Glomerular visceral epithelial cell (primary cell): ENCODE measurements around the gene CD99.
"Not testable (repeated sequence)": the region's sequence is repeated elsewhere in the genome, so short reads cannot be mapped to it uniquely, and the experiment has no call there.

Source experiments
- DNase-seq: peaks from one replicate; pipeline ENCODE4 v3.0.0-alpha.2; 2016; ENCODE audit errors: extremely low spot score

The CD99 gene

GRCh38 chrX:2675657-2676200, 15.4 kb upstream of the CD99 start:
- DNase-seq, result not testable (repeated sequence)

DNA sequence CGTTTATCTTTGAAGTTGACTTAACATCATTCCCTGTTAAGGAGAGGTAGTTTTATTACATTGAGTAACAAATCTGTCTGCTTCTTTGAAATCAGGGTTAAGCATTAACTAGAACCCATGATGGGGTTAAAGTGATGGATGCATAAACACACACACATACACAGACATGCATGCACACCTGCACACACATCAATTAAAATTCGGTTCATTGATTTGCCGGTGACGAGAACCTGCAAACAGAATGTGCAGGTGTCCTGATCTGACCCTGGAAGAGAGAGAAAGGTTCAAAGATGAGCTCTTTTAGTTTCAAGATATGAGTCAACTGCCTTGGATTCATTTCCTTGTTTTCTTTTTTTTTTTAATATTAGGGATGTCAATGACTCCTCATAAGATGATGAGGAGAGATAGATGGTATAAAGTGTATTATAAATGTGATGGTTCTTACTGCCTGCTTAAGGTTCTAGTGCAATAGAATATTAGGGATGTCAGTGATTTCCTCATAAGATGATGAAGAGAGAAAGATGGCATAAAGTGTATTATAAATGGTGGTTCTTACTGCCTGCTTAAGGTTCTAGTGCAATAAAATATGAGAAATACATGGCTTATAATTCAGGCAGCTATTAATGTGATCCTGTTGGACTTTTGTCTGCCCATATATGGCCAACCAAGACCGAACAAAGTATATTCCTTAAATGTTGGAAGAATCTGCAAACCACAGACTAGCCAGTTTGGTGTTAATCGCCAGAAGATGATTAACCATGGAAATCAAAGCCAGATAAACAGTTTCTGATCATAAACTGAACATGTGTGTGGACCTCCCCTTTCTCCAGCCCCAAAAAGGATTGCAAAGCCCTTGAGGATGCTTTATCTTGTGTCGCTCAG, 14.1 kb upstream of the CD99 start:
- DNase-seq, result peak; percentile 66

DNA sequence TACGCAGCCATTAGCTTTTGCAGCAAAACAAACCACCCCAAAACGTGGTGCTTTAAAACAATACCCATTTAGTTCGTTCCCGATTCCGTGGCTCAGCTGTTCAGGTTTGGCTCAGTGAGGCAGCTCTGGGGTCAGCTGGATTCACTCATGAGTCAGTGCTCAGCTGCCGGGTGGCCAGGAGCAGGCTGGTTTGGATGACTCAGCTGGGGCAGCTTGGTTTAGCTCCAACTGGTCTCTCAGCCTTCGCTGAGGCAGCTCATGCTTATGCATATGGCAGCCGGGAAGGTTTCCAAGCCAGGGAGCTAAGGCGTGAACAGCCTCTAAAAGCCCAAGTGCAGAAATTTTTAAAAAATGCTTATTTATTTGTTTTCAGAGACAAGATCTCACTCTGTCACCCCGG, 13.3 kb upstream of the CD99 start:
- peak; percentile 93 for DNase-seq

GRCh38 chrX:2678583-2678982, 12.5 kb upstream of the CD99 start:
- DNase-seq, result no peak

DNA sequence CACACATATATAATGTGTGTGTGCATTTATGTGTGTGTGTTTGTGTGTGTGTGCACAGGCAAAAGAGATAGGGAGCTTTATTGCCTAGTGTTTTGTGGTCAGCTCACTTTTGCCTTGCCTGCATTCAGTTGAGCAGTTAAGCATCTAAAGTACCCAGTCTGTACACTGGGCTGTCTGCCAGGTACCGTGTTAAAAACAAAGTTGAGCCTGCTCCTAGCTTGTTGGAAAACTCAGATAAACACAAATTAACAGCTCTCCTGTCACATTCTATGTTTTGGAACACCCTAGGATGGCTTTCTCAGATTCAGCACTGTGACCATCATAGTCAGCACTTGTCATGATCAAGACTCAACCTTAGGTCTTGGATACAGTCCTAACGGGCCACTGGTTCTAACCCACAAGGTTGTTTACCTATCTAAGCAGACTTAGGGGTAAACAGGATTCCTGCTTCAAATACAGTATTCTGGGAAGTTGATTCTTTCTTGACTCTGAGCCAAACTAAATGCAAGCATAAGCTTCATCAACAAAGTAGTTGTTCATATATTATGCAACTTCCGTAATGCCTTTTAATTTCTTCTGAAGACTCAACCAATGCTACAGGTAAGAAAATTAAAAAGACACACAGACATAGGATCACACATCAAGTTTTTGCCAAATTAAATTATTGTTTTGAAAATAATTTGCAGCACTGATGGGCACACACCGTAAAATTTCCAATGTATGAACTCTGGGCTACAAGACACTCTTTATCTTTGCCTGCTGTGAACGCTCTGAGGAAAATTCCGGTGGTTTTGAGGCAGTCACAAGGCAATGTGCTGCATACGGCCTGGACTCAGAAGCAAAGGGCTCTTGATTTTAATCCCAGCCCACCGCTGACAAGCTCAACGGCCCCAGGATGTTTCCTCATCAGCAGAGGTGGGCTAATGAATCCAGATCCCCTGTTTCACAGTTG, 11.3 kb upstream of the CD99 start:
- DNase-seq, result no peak

- DNase-seq, result no peak
These were observed 10.4 kb upstream of the CD99 start for GRCh38 chrX:2680486-2681348.

DNA sequence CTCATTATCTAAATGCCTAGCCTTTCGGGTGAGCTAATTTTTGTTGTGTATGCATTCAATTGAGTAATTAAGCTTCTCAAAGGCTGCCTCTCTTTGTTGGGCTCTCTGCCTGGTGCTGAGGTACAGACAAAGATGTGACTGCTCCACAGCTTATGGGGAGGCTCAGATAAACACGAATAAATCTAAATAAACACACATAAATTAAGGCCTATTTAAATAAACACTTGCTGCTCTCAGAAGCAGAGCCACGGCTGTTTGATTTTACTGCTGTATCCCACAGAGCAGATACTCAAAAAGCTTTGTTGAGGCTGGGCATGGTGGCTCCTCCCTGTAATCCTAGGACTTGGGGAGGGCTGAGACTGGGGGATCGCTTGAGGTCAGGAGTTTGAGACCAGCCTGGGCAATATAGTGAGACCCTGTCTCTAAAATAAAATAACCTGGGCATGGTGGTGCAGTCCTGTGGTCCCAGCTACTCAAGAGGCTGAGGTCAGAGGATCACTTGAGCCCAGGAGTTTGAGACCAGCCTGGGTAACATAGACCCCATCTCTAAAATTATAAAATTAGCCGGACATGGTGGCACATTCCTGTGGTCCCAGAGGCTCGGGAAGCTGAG, 8.4 kb upstream of the CD99 start:
- DNase-seq, result no peak

DNA sequence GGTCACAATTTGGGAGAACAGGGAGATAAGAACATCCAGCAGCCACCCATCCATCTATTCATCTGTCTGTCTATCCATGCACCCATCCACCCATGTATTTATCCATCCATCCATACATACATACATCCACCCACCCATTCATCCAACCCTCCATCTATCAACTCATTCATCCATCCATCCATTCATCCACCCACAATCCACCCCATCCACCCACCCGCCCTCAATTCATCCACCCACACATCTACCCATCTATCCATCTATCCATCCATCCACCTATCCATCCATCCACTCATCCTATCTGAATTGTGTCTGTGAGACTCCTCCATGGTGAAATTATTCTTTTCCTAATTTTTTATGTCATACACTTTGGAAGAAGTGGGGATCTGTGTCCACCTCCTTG, 6.8 kb upstream of the CD99 start:
- no peak for DNase-seq

DNA sequence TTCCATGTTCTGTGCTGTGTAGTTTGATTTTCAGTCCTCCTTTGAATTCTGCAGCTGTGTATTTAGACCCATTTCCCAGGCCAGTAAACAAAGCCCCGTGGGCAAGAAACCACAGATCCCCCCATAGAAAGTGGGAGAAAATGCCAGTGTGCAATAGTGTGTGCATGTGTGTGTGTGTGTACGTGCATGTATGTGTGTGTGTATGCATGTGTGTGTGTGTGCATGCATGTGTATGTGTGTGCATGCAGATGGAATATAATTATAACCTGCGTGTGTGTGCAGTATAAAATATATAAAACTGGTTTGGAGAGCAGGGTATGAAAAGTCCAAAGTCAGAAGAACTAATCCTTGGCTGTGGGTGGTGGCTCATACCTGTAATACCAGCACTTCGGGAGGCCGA, 5.2 kb upstream of the CD99 start:
- DNase-seq, result no peak

GRCh38 chrX:2689773-2690666, 1.1 kb upstream of the CD99 start:
- DNase-seq, result no peak

- peak; percentile 44 for DNase-seq
These were observed 587 bp downstream of the CD99 start for GRCh38 chrX:2691543-2692220.

DNA sequence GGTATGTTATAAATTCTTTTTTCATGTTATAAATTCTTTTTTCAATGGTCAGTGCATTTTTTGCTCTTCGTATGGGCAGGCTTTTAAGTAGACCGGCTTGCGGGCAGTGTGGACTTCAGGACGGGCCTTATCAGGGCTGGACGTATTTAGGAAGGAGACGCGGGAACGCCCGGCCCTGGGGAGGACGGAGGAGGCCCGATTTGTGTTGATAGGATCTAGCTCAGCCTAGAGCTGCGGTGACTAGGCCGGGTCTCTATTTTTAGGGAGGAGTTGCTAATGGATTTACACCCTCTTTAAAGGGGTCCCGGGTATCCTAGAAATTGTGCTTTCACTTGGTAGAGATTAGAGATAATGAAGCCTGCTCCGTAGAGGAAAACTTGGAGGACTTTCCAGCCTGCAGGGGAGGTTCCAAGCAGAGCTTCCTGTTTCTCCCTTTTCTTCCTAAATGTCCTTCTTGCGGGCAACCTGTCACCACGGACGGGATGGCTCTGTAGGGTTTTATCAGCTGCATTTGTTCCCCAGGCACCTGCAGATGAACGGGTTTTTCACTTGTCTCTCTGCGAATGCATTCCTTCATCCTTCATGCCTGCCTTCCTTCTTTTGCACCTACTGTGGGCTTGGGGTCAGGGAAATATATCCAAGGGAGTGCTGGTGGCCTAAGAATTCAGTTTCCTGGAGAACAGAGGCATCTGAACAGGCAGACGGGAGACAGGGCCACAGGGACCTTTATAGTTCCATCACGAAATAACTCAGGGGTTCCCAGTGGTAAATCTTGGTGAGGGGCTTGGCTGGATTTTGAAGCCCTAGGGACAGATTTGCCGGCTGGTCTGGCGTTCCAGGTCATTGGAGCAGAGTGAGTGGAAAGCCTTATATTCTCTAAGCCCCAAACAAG, 1.4 kb downstream of the CD99 start:
- no peak for DNase-seq

GRCh38 chrX:2693113-2694002, 2.3 kb downstream of the CD99 start:
- DNase-seq, result no peak

DNA sequence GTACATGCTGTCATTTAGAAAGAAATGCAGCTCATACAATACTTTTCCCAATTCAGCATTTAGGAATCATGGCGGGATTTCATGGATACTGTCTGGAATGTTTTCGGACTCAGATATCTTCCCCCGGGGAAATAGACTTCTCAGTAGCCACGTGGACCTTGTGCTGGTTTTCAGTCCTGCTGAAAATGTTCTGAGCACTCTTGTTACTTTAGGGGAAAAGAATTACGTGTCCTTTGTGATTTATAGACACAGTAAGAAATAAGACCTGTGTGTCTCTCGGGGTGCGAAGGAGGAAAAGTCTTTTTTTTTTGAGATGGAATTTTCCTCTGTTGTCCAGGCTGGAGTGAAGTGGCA, 3.8 kb downstream of the CD99 start:
- DNase-seq, result no peak

DNA sequence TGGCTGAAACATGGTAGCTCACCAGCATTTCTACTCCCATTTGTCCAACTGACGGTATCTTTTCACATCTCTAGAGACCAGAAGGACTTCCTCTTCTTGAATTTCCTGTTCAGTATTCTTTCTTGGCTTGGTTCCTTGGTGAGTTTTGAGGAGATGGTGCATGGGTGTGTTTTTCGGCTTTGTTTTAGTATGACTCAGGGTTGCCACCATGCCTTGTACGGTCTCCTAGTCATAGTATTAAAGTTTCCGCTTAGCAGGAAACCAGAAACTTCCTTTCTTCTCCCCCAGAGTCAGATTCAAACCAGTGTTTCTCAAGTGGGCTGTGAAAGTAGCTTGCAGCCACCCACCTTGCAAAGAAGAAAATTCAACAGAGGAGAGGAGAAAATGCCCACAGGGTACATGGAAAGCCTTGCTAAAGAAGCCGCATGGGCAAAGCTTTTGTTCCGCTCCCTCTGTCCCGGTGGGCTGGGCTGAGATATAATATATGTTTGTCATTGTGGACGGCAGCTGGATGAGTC, 5.7 kb downstream of the CD99 start:
- DNase-seq, result peak; percentile 54

DNA sequence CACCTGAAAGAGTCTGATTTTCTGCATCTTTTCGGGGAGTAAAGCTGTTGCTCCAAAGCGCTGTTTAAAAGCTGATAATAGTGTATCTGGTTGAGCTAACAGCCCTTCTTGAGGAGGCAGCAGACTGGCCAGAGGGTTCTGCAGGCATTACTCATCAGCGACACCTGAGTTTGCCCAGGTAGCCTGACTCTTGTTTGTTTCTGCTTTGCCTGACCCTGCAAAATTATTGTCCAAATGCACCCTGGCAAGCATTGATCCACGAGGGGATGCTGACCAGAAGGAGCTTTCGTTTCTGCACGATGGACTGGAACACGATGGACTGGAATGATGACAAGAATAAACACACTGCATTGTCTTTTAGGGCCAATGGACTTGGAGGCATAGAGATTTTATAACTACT, 6.2 kb downstream of the CD99 start:
- DNase-seq, result no peak

- DNase-seq, result no peak
These were observed 6.7 kb downstream of the CD99 start for GRCh38 chrX:2697741-2698299.
